SK-N-SH treated with all-trans-retinoic acid at 6 μM for 48 hours (cell line): Measurements from ENCODE around the gene AAR2.

Experiments
- ATAC-seq: fragments of 200-7000 bp; cut with Tn5 transposase; 3 replicates; pipeline ENCODE4 v1.9.1; 2020; ENCODE audit warnings: mild to moderate bottlenecking, moderate library complexity
- ARNTL ChIP-seq: fragments of 450-650 bp; formaldehyde crosslinking; IDR thresholded peaks from 2 replicates; pipeline ENCODE4 v1.5.0; 2020; ENCODE audit warnings: low read depth, mild to moderate bottlenecking, moderate library complexity, borderline replicate concordance
- BACH2 ChIP-seq: fragments of 250-450 bp; sonication (Bioruptor Pico); IDR thresholded peaks from 2 replicates; pipeline ENCODE4 v1.9.0; 2021; ENCODE audit warnings: mild to moderate bottlenecking, borderline replicate concordance
- CSDC2 ChIP-seq: fragments of 250-450 bp; sonication (Bioruptor Pico); IDR thresholded peaks from 2 replicates; pipeline ENCODE4 v1.5.0; 2020; ENCODE audit warnings: mild to moderate bottlenecking, moderate library complexity
- ESRRG ChIP-seq: fragments of 250-450 bp; sonication (Bioruptor Pico); IDR thresholded peaks from 2 replicates; pipeline ENCODE4 v1.6.1; 2021; ENCODE audit warnings: mild to moderate bottlenecking
- GLIS3 ChIP-seq: fragments of 250-450 bp; sonication (Bioruptor Pico); IDR thresholded peaks from 2 replicates; pipeline ENCODE4 v1.5.0; 2020; ENCODE audit warnings: mild to moderate bottlenecking, moderate library complexity
- OSR1 ChIP-seq: fragments of 250-450 bp; sonication (Bioruptor Pico); IDR thresholded peaks from 2 replicates; pipeline ENCODE4 v1.8.0; 2022; ENCODE audit warnings: moderate library complexity, mild to moderate bottlenecking, inconsistent platforms
- RARB ChIP-seq: fragments of 250-450 bp; sonication (Bioruptor Pico); IDR thresholded peaks from 2 replicates; pipeline ENCODE4 v1.8.0; 2021; ENCODE audit warnings: mild to moderate bottlenecking, moderate library complexity
- SNAI2 ChIP-seq: fragments of 250-450 bp; sonication (Bioruptor Pico); IDR thresholded peaks from 2 replicates; pipeline ENCODE4 v1.5.0; 2020; ENCODE audit warnings: mild to moderate bottlenecking, moderate library complexity
- TCF4 ChIP-seq: fragments of 250-450 bp; sonication (Bioruptor Pico); IDR thresholded peaks from 2 replicates; pipeline ENCODE4 v1.8.0; 2021; ENCODE audit warnings: mild to moderate bottlenecking, moderate library complexity, borderline replicate concordance
- ZC3H10 ChIP-seq: fragments of 250-450 bp; sonication (Bioruptor Pico); IDR thresholded peaks from 2 replicates; pipeline ENCODE4 v1.5.1; 2021; ENCODE audit warnings: mild to moderate bottlenecking, moderate library complexity
- ZFP3 ChIP-seq: fragments of 250-450 bp; sonication (Bioruptor Pico); IDR thresholded peaks from 2 replicates; pipeline ENCODE4 v1.5.0; 2020; ENCODE audit warnings: mild to moderate bottlenecking, moderate library complexity
- ZFP30 ChIP-seq: fragments of 450-650 bp; formaldehyde crosslinking; IDR thresholded peaks from 2 replicates; pipeline ENCODE4 v1.5.0; 2022; ENCODE audit warnings: mild to moderate bottlenecking, moderate library complexity
- ZNF565 ChIP-seq: fragments of 450-650 bp; formaldehyde crosslinking; conservative IDR thresholded peaks from 2 replicates; pipeline ENCODE4 v1.5.0; 2020; ENCODE audit warnings: low read depth, mild to moderate bottlenecking, moderate library complexity
- ZNF70 ChIP-seq: fragments of 450-650 bp; formaldehyde crosslinking; IDR thresholded peaks from 2 replicates; pipeline ENCODE4 v1.5.0; 2020; ENCODE audit warnings: mild to moderate bottlenecking, moderate library complexity
- ZNF8 ChIP-seq: fragments of 450-650 bp; formaldehyde crosslinking; IDR thresholded peaks from 2 replicates; pipeline ENCODE4 v1.5.0; 2020; ENCODE audit warnings: mild to moderate bottlenecking, moderate library complexity
- TF ChIP-seq, protein P1 (sequence below): fragments of 250-450 bp; sonication (Bioruptor Pico); IDR thresholded peaks from 2 replicates; pipeline ENCODE4 v1.5.0; 2020; ENCODE audit warnings: mild to moderate bottlenecking, moderate library complexity
- TF ChIP-seq, protein P2 (sequence below): fragments of 250-450 bp; sonication (Bioruptor Pico); IDR thresholded peaks from 2 replicates; pipeline ENCODE4 v1.8.0; 2021; ENCODE audit warnings: low read depth, mild to moderate bottlenecking, moderate library complexity, borderline replicate concordance
- TF ChIP-seq, protein P3 (sequence below): fragments of 250-450 bp; sonication (Bioruptor Pico); IDR thresholded peaks from 2 replicates; pipeline ENCODE4 v1.8.0; 2020; ENCODE audit warnings: mild to moderate bottlenecking, moderate library complexity, borderline replicate concordance
- TF ChIP-seq, protein P4 (sequence below): fragments of 250-450 bp; sonication (Bioruptor Pico); IDR thresholded peaks from 2 replicates; pipeline ENCODE4 v1.5.1; 2020; ENCODE audit warnings: low read depth, mild to moderate bottlenecking, moderate library complexity
- TF ChIP-seq, protein P5 (sequence below): fragments of 250-450 bp; sonication (Bioruptor Pico); IDR thresholded peaks from 2 replicates; pipeline ENCODE4 v1.5.1; 2021; ENCODE audit warnings: mild to moderate bottlenecking, moderate library complexity

AAR2 gene

DNA sequence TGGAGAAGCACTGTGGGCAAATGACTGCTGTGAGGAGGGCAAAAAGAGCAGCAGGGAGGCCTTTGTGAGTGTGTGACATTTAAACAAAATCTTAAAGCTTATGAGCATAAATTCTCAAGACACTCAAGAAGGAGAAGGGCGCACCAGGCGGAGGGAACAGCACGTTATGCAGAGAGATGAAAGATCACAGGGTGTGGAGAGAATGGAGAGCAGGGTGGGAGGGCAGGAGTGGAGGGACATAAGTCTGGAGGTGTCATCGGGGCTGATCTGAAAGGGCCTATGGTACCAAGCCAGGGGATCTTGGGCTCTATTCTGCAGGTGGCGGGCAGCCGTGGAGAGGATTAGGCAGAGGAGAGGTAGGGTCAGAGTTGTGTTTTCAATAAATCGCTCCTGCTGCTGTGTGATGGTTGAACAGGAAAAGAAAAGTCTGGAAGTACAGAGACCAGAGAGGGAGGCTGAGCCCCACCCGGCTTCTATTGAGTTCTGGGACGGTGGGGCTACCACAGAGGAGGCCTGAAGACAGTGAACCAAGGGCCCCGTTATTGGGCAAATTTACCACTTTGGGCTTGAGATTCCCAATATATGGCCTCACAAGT lies 45.6 kb downstream of the AAR2 start:
- TF ChIP-seq CSDC2 (CRISPR knock-in tag), result no peak
- no peak for TF ChIP-seq TCF4 (CRISPR knock-in tag)
- TF ChIP-seq, protein P1, sequence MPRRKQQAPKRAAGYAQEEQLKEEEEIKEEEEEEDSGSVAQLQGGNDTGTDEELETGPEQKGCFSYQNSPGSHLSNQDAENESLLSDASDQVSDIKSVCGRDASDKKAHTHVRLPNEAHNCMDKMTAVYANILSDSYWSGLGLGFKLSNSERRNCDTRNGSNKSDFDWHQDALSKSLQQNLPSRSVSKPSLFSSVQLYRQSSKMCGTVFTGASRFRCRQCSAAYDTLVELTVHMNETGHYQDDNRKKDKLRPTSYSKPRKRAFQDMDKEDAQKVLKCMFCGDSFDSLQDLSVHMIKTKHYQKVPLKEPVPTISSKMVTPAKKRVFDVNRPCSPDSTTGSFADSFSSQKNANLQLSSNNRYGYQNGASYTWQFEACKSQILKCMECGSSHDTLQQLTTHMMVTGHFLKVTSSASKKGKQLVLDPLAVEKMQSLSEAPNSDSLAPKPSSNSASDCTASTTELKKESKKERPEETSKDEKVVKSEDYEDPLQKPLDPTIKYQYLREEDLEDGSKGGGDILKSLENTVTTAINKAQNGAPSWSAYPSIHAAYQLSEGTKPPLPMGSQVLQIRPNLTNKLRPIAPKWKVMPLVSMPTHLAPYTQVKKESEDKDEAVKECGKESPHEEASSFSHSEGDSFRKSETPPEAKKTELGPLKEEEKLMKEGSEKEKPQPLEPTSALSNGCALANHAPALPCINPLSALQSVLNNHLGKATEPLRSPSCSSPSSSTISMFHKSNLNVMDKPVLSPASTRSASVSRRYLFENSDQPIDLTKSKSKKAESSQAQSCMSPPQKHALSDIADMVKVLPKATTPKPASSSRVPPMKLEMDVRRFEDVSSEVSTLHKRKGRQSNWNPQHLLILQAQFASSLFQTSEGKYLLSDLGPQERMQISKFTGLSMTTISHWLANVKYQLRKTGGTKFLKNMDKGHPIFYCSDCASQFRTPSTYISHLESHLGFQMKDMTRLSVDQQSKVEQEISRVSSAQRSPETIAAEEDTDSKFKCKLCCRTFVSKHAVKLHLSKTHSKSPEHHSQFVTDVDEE (CRISPR knock-in tag), result no peak
- TF ChIP-seq GLIS3, result no peak
- TF ChIP-seq RARB (CRISPR knock-in tag), result no peak
- TF ChIP-seq ZC3H10 (CRISPR knock-in tag), result no peak
- TF ChIP-seq ESRRG (CRISPR knock-in tag), result no peak
- TF ChIP-seq, protein P2, sequence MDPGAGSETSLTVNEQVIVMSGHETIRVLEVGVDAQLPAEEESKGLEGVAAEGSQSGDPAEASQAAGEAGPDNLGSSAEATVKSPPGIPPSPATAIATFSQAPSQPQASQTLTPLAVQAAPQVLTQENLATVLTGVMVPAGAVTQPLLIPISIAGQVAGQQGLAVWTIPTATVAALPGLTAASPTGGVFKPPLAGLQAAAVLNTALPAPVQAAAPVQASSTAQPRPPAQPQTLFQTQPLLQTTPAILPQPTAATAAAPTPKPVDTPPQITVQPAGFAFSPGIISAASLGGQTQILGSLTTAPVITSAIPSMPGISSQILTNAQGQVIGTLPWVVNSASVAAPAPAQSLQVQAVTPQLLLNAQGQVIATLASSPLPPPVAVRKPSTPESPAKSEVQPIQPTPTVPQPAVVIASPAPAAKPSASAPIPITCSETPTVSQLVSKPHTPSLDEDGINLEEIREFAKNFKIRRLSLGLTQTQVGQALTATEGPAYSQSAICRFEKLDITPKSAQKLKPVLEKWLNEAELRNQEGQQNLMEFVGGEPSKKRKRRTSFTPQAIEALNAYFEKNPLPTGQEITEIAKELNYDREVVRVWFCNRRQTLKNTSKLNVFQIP (CRISPR knock-in tag), result no peak
- TF ChIP-seq, protein P3, sequence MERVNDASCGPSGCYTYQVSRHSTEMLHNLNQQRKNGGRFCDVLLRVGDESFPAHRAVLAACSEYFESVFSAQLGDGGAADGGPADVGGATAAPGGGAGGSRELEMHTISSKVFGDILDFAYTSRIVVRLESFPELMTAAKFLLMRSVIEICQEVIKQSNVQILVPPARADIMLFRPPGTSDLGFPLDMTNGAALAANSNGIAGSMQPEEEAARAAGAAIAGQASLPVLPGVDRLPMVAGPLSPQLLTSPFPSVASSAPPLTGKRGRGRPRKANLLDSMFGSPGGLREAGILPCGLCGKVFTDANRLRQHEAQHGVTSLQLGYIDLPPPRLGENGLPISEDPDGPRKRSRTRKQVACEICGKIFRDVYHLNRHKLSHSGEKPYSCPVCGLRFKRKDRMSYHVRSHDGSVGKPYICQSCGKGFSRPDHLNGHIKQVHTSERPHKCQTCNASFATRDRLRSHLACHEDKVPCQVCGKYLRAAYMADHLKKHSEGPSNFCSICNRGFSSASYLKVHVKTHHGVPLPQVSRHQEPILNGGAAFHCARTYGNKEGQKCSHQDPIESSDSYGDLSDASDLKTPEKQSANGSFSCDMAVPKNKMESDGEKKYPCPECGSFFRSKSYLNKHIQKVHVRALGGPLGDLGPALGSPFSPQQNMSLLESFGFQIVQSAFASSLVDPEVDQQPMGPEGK (CRISPR knock-in tag), result no peak
- no peak for TF ChIP-seq BACH2 (CRISPR knock-in tag)
- no peak for TF ChIP-seq ZFP30 (CRISPR knock-in tag)
- TF ChIP-seq ZFP3 (CRISPR knock-in tag), result no peak
- no peak for ATAC-seq

DNA sequence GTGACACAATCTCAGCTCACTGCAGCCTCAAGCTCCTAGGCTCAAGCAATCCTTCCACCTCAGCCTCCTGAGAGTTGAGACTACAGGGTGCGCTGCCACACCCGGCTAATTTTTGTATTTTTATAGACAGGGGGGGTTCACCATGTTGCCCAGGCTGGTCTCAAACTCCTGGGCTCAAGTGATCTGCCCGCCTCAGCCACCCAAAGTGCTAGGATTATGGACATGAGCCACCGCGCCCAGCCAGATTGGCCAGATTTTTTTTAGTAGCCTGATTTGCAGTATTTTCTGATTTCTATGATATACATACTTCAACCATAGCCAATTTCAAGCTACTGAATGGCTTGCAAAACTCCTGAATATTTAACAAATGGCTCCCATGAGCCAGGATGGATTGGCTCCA lies 48.5 kb downstream of the AAR2 start:
- TF ChIP-seq ZNF70 (CRISPR knock-in tag) (no peak), ARNTL (CRISPR knock-in tag) (no peak), ZNF8 (CRISPR knock-in tag) (no peak), ZNF565 (CRISPR knock-in tag) (no peak), ESRRG (CRISPR knock-in tag) (no peak), OSR1 (CRISPR knock-in tag) (no peak), BACH2 (CRISPR knock-in tag) (no peak), ZFP3 (CRISPR knock-in tag) (no peak), ZC3H10 (CRISPR knock-in tag) (no peak), GLIS3 (no peak), TCF4 (CRISPR knock-in tag) (no peak), SNAI2 (CRISPR knock-in tag) (no peak), ZFP30 (CRISPR knock-in tag) (no peak)
- TF ChIP-seq, protein P4, sequence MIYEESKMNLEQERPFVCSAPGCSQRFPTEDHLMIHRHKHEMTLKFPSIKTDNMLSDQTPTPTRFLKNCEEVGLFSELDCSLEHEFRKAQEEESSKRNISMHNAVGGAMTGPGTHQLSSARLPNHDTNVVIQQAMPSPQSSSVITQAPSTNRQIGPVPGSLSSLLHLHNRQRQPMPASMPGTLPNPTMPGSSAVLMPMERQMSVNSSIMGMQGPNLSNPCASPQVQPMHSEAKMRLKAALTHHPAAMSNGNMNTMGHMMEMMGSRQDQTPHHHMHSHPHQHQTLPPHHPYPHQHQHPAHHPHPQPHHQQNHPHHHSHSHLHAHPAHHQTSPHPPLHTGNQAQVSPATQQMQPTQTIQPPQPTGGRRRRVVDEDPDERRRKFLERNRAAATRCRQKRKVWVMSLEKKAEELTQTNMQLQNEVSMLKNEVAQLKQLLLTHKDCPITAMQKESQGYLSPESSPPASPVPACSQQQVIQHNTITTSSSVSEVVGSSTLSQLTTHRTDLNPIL, result no peak
- TF ChIP-seq, protein P2 (CRISPR knock-in tag), result no peak
- TF ChIP-seq, protein P1 (CRISPR knock-in tag), result no peak
- TF ChIP-seq, protein P5, sequence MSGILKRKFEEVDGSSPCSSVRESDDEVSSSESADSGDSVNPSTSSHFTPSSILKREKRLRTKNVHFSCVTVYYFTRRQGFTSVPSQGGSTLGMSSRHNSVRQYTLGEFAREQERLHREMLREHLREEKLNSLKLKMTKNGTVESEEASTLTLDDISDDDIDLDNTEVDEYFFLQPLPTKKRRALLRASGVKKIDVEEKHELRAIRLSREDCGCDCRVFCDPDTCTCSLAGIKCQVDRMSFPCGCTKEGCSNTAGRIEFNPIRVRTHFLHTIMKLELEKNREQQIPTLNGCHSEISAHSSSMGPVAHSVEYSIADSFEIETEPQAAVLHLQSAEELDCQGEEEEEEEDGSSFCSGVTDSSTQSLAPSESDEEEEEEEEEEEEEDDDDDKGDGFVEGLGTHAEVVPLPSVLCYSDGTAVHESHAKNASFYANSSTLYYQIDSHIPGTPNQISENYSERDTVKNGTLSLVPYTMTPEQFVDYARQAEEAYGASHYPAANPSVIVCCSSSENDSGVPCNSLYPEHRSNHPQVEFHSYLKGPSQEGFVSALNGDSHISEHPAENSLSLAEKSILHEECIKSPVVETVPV (CRISPR knock-in tag), result no peak
- ATAC-seq, result no peak
